ENCODE data around the gene SF3B3. TPM values are rescaled to one million over a fixed set of nuclear protein-coding genes. Genes with fewer than 3 reads are reported as not detected.

Gene SF3B3
- total RNA-seq (2014; rRNA removed; shearing (Covaris generic)) = 144 and 153 TPM in 2 replicates

GRCh38 chr16:70523743-70524398 lies at the start of gene SF3B3:
TSS of gene SF3B3 (plus strand) at chr16:70523816. CDS start at chr16:70526657, 2,841 bp downstream.
- peak; percentile 84 for DNase-seq (ENCODE audit: low spot score)

DNA sequence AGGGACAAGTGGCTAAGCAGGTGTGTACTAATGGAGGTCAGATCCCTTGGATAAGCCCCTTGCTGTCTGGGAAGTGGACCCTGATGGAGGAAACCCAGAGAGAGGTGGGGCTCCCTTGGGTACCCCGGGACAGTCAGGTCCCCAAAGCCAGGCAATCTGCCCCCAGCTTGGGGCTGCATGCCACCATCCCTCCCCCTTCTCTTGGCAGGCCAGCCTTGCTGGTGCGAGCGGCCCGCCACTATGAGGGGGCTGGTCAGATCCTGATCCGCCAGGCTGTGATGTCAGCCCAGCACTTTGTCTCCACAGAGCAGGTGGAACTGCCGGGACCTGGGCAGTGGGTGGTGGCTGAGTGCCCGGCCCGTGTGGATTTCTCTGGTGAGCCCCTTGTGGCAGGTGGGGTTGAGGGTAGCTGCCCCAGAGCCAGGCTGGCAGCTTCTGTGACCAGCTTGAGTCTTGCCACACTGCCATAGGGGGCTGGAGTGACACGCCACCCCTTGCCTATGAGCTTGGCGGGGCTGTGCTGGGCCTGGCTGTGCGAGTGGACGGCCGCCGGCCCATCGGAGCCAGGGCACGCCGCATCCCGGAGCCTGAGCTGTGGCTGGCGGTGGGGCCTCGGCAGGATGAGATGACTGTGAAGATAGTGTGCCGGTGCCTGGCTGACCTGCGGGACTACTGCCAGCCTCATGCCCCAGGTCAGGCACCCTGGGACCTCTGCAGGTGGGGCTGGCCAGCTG lies 49.1 kb upstream of the SF3B3 start:
- DNase-seq (ENCODE audit: low spot score) = no peak

DNA sequence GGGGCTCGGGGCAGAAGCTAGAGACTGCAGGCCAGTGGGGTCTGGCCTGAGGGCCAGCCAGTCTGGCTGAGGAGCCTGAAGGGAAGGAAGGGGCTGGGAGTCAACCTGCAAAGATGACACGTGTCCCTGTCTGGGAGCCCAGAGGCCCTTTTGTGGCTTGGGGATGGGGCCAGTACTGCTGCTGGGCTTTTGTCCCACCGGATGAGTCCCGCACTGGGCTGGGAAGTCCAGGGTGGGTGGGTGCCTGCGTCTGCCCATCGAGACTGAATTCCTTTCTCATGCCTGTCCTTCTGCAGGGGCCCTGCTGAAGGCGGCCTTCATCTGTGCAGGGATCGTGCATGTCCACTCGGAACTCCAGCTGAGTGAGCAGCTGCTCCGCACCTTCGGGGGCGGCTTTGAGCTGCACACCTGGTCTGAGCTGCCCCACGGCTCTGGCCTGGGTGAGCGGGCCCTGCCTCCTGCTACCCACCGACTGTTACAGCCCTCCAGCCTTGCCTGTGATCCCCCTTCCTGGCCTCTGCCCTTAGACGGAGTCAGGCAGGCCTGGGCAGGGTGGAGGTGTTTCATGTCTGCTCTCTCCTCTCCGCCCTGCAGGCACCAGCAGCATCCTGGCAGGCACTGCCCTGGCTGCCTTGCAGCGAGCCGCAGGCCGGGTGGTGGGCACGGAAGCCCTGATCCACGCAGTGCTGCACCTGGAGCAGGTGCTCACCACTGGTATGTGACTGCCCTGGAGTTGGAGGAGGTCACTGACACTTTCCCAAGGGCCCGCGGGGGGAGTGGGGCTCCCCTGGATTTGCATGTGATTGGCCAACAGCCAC lies 48.4 kb upstream of the SF3B3 start:
- DNase-seq (ENCODE audit: low spot score) = no peak

GRCh38 chr16:70476272-70477020 lies 47.2 kb upstream of the SF3B3 start:
- DNase-seq (ENCODE audit: low spot score) = peak; percentile 88

- no peak for DNase-seq (ENCODE audit: low spot score)
These were observed 45.4 kb upstream of the SF3B3 start for GRCh38 chr16:70478169-70478568.

DNA sequence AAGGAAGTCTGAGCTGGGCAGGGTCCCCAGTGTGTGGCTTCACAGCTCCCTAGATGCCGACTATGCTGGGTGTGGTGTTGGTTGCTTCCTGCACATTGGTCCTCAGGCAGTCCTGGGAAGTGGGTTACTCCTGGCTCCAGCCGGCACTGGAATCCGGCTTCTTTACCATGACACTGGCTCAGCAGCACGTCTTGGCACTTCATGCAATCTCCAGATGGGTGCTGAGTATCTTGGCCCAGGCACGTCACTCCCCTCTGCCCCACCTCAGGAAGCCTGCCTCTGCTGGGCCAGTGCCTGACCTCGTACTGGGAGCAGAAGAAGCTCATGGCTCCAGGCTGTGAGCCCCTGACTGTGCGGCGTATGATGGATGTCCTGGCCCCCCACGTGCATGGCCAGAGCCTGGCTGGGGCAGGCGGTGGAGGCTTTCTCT lies 44.7 kb upstream of the SF3B3 start:
- no peak for DNase-seq (ENCODE audit: low spot score)

- no peak for DNase-seq (ENCODE audit: low spot score)
These were observed 43.2 kb upstream of the SF3B3 start for GRCh38 chr16:70480127-70481105.

DNA sequence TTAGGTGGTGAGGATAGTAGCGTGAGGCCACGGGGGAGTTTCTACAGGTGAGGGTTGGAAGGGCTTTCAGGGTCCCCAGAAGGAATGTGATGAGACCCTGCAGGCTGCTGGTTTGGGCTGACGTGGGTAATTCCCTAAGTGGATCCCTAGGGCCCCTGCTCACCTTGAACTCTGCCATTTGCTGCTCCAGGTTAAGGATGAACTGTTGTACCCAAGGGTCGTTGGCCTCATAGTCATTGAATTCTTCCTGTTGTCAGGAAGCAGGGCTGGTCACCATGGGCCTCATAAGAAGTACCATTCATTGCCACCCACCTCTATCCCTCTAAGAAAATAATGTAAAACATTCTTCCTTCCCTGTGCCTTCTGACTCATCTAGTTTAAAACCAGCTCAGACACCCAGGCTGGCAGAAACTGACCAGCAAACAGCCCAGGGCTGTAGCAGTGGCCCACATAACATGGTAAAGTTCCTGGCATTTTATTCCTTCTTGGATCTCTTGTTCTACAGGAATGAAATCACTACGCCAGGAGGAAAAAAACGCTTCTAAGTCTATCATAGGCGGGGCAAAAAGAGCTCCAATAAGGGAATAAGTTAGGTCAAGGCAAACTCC lies 41.6 kb upstream of the SF3B3 start:
- no peak for DNase-seq (ENCODE audit: low spot score)

DNA sequence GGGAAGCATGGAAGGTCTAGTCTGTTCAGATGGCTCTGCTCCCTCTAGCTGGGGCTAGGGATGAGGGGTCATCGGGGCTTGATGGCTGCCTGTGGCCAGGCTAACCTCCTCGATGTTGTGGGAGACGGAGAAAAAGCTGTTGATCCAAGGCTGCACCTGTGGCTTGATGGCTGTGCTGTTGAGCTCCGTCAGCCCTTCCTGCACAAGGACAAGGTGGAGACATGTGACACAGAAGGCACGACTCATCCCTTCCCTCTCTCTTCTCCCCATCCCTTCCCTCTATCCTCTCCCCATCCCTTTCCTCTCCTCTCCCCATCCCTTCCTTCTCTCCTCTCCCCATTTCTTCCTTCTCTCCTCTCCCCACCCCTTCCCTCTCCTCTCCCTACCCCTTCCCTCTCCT lies 41.0 kb upstream of the SF3B3 start:
- DNase-seq (ENCODE audit: low spot score) = no peak

DNA sequence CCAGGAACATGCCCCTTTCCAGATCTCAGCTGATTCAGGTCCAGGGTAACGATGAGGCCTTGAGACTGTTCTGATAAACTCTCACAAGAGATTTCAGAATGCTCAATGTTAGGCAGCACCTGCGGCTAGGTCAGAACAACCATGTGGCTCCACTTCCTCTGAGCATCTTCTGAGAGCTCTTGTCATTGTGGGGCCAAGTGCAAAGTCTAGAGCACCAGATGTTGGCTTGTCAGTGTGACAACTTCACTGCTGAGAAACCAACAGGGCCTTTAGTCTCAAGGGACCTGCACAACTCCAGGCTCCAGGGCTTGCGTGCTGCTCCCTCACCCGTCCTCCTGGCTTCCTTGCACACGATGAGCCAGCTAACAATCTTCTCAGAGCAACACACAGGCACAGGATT lies 40.2 kb upstream of the SF3B3 start:
- no peak for DNase-seq (ENCODE audit: low spot score)

- no peak for DNase-seq (ENCODE audit: low spot score)
These were observed 38.7 kb upstream of the SF3B3 start for GRCh38 chr16:70484867-70485266.

GRCh38 chr16:70490261-70490660 lies 33.4 kb upstream of the SF3B3 start:
- no peak for DNase-seq (ENCODE audit: low spot score)

GRCh38 chr16:70493802-70494201 lies 29.8 kb upstream of the SF3B3 start:
- no peak for DNase-seq (ENCODE audit: low spot score)

- DNase-seq (ENCODE audit: low spot score) = no peak
These were observed 29.3 kb upstream of the SF3B3 start for GRCh38 chr16:70494202-70494770.

GRCh38 chr16:70494777-70495176 lies 28.8 kb upstream of the SF3B3 start:
- DNase-seq (ENCODE audit: low spot score) = no peak

DNA sequence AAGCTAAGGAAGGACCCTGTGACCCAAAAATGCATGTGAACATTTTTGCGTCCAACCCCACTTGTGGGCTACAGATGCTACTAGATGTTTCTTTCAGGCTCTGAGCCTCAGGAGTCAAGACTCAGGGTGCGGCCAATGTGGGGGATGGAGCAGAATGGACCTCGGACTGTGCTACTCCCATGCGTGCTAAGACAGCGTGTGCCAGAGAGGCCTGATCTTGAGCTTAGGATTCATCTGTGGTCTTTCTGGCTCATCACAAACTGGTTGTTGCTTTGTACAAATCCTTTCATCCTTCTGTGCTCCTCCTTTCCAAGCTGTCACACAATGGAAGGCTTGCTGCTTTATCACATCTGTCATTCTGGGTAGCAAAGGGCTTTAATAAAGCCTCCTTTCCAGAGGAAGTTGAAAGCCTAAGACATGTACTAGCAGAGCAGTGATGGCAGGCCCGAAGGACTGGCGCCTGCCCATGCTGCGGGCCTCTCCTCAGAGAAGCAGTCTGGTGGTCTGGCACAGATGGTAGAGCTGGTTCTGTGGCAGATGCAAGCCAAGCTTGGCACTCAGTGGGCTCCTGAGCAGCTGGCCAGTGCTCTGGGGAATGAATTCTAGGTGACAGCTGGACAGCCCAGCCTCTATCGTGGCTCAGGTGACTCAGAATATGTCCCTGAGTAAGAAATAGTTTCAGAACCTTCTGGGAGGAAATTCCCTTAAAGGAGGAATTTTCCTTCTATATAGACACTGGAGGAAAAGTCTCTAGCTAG lies 28.0 kb upstream of the SF3B3 start:
- no peak for DNase-seq (ENCODE audit: low spot score)

- no peak for DNase-seq (ENCODE audit: low spot score)
These were observed 27.1 kb upstream of the SF3B3 start for GRCh38 chr16:70496513-70496912.

- DNase-seq (ENCODE audit: low spot score) = peak; percentile 42
These were observed 14.9 kb upstream of the SF3B3 start for GRCh38 chr16:70508752-70509151.

DNA sequence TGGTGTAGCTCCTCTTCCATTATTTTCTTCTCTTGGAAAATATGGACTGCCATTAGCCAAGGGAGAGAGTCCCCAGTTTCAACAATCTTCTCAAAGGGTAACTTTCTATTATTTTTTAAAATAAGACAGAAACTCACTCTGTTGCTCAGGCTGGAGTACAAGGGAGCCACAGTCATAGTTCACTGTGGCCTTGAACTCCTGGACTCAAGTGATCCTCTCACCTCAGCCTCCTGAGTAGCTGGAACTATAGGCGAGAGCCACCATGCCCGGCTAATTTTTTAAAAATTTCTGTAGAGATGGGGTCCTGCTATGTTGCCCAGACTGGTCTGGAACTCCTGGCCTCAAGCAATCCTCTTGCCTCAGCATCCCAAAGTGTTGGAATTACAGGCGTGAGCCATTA lies 13.4 kb upstream of the SF3B3 start:
- no peak for DNase-seq (ENCODE audit: low spot score)

All from HT-29 (cell line).